Heart right ventricle (tissue), 16 donors: ENCODE measurements around the gene YOD1. TPM values are rescaled to one million over a fixed set of nuclear protein-coding genes. Genes with fewer than 3 reads are reported as not detected.
A peak's percentile ranks its signal among the peaks of the same experiment; 100 is the strongest.

Experiments
- ATAC-seq, 8 donors: fragments of 200-7000 bp; cut with Tn5 transposase; one replicate each; pipeline ENCODE4 v1.9.1; 2020; ENCODE audit warnings: mild to moderate bottlenecking in 8 of 8, moderate library complexity in 8 of 8, moderate number of reproducible peaks in 1 of 8
- DNase-seq, 2 donors: peaks; one replicate each; pipeline ENCODE4 v3.0.0-alpha.2; 2020
- H3K27ac ChIP-seq, 10 donors: fragments of 200-600 bp; sonication (generic) in 2 of 10; one replicate each; pipeline versions ENCODE4 v1.5.0 to v1.8.0; 2020 to 2022; ENCODE audit warnings: mild to moderate bottlenecking in 3 of 10
- H3K27me3 ChIP-seq, 7 donors: fragments of 200-600 bp; one replicate each; pipeline ENCODE4 v1.8.0; 2021 to 2022; ENCODE audit warnings: mild to moderate bottlenecking in 2 of 7
- H3K36me3 ChIP-seq, 9 donors: fragments of 200-600 bp; sonication (generic) in 1 of 9; one replicate each; pipeline versions ENCODE4 v1.5.0 to v1.8.0; 2020 to 2022; ENCODE audit warnings: mild to moderate bottlenecking in 2 of 9
- H3K4me1 ChIP-seq, 9 donors: fragments of 200-600 bp; sonication (generic) in 1 of 9; one replicate each; pipeline versions ENCODE4 v1.5.0 to v1.8.0; 2020 to 2022; ENCODE audit warnings: mild to moderate bottlenecking in 4 of 9
- H3K4me3 ChIP-seq, 10 donors: fragments of 200-600 bp; sonication (generic) in 2 of 10; one replicate each; pipeline versions ENCODE4 v1.5.0 to v1.8.0; 2020 to 2022; ENCODE audit warnings: mild to moderate bottlenecking in 7 of 10, moderate library complexity in 2 of 10
- H3K9me3 ChIP-seq, 11 donors: fragments of 200-600 bp in 10 of 11; sonication (generic) in 2 of 11; one replicate each; pipeline versions ENCODE4 v1.5.0 to v1.8.0; 2013 to 2022; ENCODE audit warnings: mild to moderate bottlenecking in 2 of 11, control low read depth in 1 of 11, moderate library complexity in 1 of 11
- WGBS, 2 donors: extraction: QIAGEN DNeasy Blood & Tissue Kit; methylation state at CpG; one replicate each; pipeline ENCODE4 v1.1.7; 2013; ENCODE audit warnings: inconsistent platforms in 1 of 2; 5-methylcytosine and 5-hydroxymethylcytosine counted together
- intact Hi-C, 10 donors: fragments of 100-400 bp; cut with DNase I; formaldehyde crosslinking; loops; one replicate each; pipeline versions ENCODE4 v1.11.1 to v1.14.2; 2022
- polyA plus RNA-seq, 2 donors: library from polyadenylated mRNA; stranded (reverse); fragments of 200-250 nt; gene quantifications; one replicate each; pipeline ENCODE4 v1.2.3, GENCODE V29; 2013
- total RNA-seq, 10 donors: library from RNA; stranded (reverse); fragmentation: NEBNext Ultra II Directional in 3 of 10; extraction: Animal tissue kit (Norgen Biotek cat#: 25700) in 3 of 10; gene quantifications; one replicate each; pipeline versions ENCODE4 v1.2.1 to v1.2.4, GENCODE V29; 2021 to 2023
- TF ChIP-seq, protein P1 (sequence below), 9 donors: fragments of 200-600 bp; sonication (generic) in 2 of 9; IDR thresholded peaks; one replicate each; pipeline versions ENCODE4 v1.5.0 to v1.8.0; 2021 to 2022; ENCODE audit warnings: antibody characterized with exemption in 9 of 9, mild to moderate bottlenecking in 5 of 9, moderate library complexity in 1 of 9
- donor health status: Arrhythmogenic right ventricular cardiomyopathy.
- donor health status: ischemic (EF 13 %, LVEDD 7.1; RV severe dilation, severe dysfunction).
- donor health status: healthy with polysubstance abuse.
- donor health status: DM: no; HTN: yes; CAD: no.
- donor health status: DM: no; HTN: no; CAD: no.
- donor health status: ischemic (EF 25% LVEDD 6.9; RV normal size, moderate dysfunction).
- donor health status: ischemic (EF 25% LVEDD 5.7; RV mildly dilated, moderate dysfunction).
- donor health status: healthy.
- donor health status: DM: yes; HTN: yes; CAD: no.
- donor health status: Ischemic cardiomyopathy.
- donor health status: ischemic (EF 35%, LVEDD 5.7; RV mildly dilated, moderate dysfunction).
- donor health status: nonischemic (EF 11% LVEDD 7.7; RV severe dilation, severe dysfunction).
- donor health status: DM: yes; HTN: yes; CAD: no.
- donor health status: PGD.
- donor health status: ischemic (EF 29% LVEDD 5.4; RV normal size, mild dysfunction).
- donor health status: nonischemic (EF 23%, LVEDD 6.1; RV moderate dilation, normal function).

YOD1 gene
- total and polyA plus RNA-seq, 12 donors, result 2.6 to 9.1 (median 5.7) TPM

- WGBS, 2 donors, result 46 to 59% methylated on average over 4 of the region's 4 CpGs
- peak overlapping the region in 3 of 10 donors; percentile 2 to 37 (median 8) for H3K27ac ChIP-seq
Measured at GRCh38 chr1:207039380-207040180, 11.4 kb downstream of the YOD1 start.

DNA sequence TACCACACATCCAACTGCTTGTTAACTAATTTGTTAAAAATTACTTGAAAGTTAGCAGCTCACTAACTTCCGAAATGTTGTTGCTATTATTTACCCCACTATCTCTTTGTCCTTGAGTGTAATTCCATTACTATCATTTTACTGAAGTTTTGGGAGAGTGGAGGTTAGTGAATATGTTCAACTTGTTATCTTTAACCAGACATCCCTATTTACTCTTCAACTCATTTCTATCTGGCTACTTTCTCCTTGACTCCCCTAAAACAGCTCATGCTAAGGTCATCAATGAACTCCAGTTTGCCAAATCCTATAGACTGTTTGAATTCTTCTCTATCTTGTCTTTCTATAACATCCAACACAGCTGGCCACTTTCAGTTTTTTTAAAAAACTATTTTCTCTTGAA is 14.1 kb downstream of the YOD1 start:
- peaks cover 0 to 4% (median 0%) of the 10 kb centered on the region in 7 donors for H3K27me3 ChIP-seq
- intact Hi-C loops, result no loop called here
- H3K4me3 ChIP-seq, result no peak overlapping the region
- ATAC-seq (no peak), DNase-seq (no peak)
- H3K4me1 ChIP-seq, result peaks cover 0 to 29% (median 0%) of the 10 kb centered on the region in 9 donors
- no peaks in the 10 kb centered on the region for H3K36me3 ChIP-seq
- no peaks in the 10 kb centered on the region for H3K9me3 ChIP-seq
- 64 to 67% methylated on average over 1 of the region's 1 CpG for WGBS, 2 donors
- TF ChIP-seq, protein P1, sequence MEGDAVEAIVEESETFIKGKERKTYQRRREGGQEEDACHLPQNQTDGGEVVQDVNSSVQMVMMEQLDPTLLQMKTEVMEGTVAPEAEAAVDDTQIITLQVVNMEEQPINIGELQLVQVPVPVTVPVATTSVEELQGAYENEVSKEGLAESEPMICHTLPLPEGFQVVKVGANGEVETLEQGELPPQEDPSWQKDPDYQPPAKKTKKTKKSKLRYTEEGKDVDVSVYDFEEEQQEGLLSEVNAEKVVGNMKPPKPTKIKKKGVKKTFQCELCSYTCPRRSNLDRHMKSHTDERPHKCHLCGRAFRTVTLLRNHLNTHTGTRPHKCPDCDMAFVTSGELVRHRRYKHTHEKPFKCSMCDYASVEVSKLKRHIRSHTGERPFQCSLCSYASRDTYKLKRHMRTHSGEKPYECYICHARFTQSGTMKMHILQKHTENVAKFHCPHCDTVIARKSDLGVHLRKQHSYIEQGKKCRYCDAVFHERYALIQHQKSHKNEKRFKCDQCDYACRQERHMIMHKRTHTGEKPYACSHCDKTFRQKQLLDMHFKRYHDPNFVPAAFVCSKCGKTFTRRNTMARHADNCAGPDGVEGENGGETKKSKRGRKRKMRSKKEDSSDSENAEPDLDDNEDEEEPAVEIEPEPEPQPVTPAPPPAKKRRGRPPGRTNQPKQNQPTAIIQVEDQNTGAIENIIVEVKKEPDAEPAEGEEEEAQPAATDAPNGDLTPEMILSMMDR (IDR thresholded peaks at IDR 0.05), result no peak
- no peak overlapping the region for H3K27ac ChIP-seq

More at GRCh38 chr1:207039380-207040180, 11.4 kb downstream of the YOD1 start:
- H3K4me3 ChIP-seq, result no peak overlapping the region
- peaks cover 0 to 31% (median under 1%) of the 10 kb centered on the region in 9 donors for H3K4me1 ChIP-seq
- no peaks in the 10 kb centered on the region for H3K9me3 ChIP-seq
- peaks cover 0 to 4% (median 0%) of the 10 kb centered on the region in 7 donors for H3K27me3 ChIP-seq
- TF ChIP-seq, protein P1 (IDR thresholded peaks at IDR 0.05), result no peak
- H3K36me3 ChIP-seq, result peaks cover 0 to 2% (median 0%) of the 10 kb centered on the region in 9 donors
- intact Hi-C loops, result no loop called here
- ATAC-seq, result peak; percentile 46 to 86 (median 70)
- DNase-seq, result no peak

GRCh38 chr1:207035877-207036551 is 15.0 kb downstream of the YOD1 start:
- intact Hi-C loops, result no loop called here
- Histone ChIP-seq H3K27me3 (peaks cover 0 to 10% (median 0%) of the 10 kb centered on the region in 7 donors), H3K9me3 (no peaks in the 10 kb centered on the region), H3K4me1 (peaks cover 0 to 37% (median 2%) of the 10 kb centered on the region in 9 donors), H3K4me3 (no peak overlapping the region), H3K36me3 (no peaks in the 10 kb centered on the region), H3K27ac (no peak overlapping the region)
- TF ChIP-seq, protein P1 (IDR thresholded peaks at IDR 0.05), result no peak
- DNase-seq (no peak), ATAC-seq (no peak)
- 81 to 93% methylated on average over 4 of the region's 4 CpGs for WGBS, 2 donors

DNA sequence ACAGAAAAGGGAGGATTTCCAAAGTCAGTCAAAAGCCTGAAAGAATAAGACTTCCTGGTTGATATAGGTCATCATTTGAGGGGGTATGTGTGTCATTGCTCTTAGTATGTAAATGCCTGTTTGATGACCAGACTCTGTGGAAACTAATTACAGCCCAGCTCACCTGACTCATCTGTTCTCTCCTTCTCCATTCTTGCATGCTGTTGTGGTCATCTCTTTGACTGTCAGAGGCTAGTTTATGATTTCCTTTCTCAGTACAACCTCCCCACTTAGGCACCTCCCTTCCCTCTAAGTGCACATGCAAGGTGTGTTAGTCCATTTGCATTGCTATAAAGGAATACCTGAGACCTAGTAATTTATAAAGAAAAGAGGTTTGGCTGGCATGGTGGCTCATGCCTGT is 16.0 kb downstream of the YOD1 start:
- Histone ChIP-seq H3K4me1 (peaks cover 0 to 28% (median under 1%) of the 10 kb centered on the region in 9 donors), H3K27ac (no peak overlapping the region), H3K4me3 (no peak overlapping the region), H3K9me3 (no peaks in the 10 kb centered on the region), H3K27me3 (peaks cover 0 to 15% (median 2%) of the 10 kb centered on the region in 7 donors), H3K36me3 (no peaks in the 10 kb centered on the region)
- TF ChIP-seq, protein P1 (IDR thresholded peaks at IDR 0.05), result no peak
- ATAC-seq (no peak), DNase-seq (no peak)
- intact Hi-C loops, result no loop called here
